HUES48 (cell line): ENCODE results near the gene CAMK2B.

Experiments used
- H3K27ac ChIP-seq: one replicate; pipeline ENCODE4 v1.7.0; 2013; ENCODE audit warnings: low read depth, low read length, inconsistent platforms
- H3K27me3 ChIP-seq: 2 replicates; pipeline ENCODE4 v1.6.1; 2013; ENCODE audit warnings: mild to moderate bottlenecking, low read length; ENCODE audit not compliant: control insufficient read depth, insufficient read depth
- H3K36me3 ChIP-seq: 2 replicates; pipeline ENCODE4 v1.6.1; 2013; ENCODE audit warnings: low read length; ENCODE audit not compliant: control insufficient read depth, insufficient read depth
- H3K4me1 ChIP-seq: 2 replicates; pipeline ENCODE4 v1.6.1; 2013; ENCODE audit warnings: mild to moderate bottlenecking, low read length; ENCODE audit not compliant: control insufficient read depth, insufficient read depth
- H3K4me3 ChIP-seq: 2 replicates; pipeline ENCODE4 v1.5.1; 2013; ENCODE audit warnings: mild to moderate bottlenecking, low read depth, low read length
- H3K9ac ChIP-seq: 2 replicates; pipeline ENCODE4 v1.6.1; 2013; ENCODE audit warnings: mild to moderate bottlenecking, low read depth, low read length, moderate library complexity
- H3K9me3 ChIP-seq: 2 replicates; pipeline ENCODE4 v1.6.1; 2013; ENCODE audit warnings: low read length; ENCODE audit not compliant: control insufficient read depth, insufficient read depth

Gene CAMK2B

GRCh38 chr7:44325201-44325671 is at the start of gene CAMK2B:
CAMK2B (minus strand) TSS chr7:44325594; CDS start chr7:44325421, 173 bp downstream.
- H3K27me3 ChIP-seq: peaks cover 56% of the 10 kb centered on the region
- H3K27ac ChIP-seq: no peak within 1 kb of the TSS
- H3K9ac ChIP-seq: no peak within 1 kb of the TSS
- H3K4me1 ChIP-seq: peaks cover 3% of the 10 kb centered on the region; the same call in 1 of the 2 replicates
- H3K4me3 ChIP-seq: peak within 1 kb of the TSS; percentile 54
- no peaks in the 10 kb centered on the region for H3K36me3 ChIP-seq
- no peaks in the 10 kb centered on the region for H3K9me3 ChIP-seq

- H3K9ac ChIP-seq: no peak overlapping the region
- no peak overlapping the region for H3K27ac ChIP-seq
- H3K4me3 ChIP-seq: no peak overlapping the region
- no peaks in the 10 kb centered on the region for H3K9me3 ChIP-seq
- no peaks in the 10 kb centered on the region for H3K36me3 ChIP-seq
- H3K4me1 ChIP-seq: no peaks in the 10 kb centered on the region
- H3K27me3 ChIP-seq: no peaks in the 10 kb centered on the region
These were observed 48.8 kb upstream of the CAMK2B start for GRCh38 chr7:44374007-44374763.

GRCh38 chr7:44373418-44373740 is 48.0 kb upstream of the CAMK2B start:
- Histone ChIP-seq H3K9ac (no peak overlapping the region), H3K36me3 (no peaks in the 10 kb centered on the region), H3K4me1 (no peaks in the 10 kb centered on the region), H3K27ac (no peak overlapping the region), H3K4me3 (no peak overlapping the region), H3K27me3 (no peaks in the 10 kb centered on the region), H3K9me3 (no peaks in the 10 kb centered on the region)

- Histone ChIP-seq H3K9me3 (no peaks in the 10 kb centered on the region), H3K36me3 (no peaks in the 10 kb centered on the region), H3K9ac (no peak overlapping the region), H3K4me1 (no peaks in the 10 kb centered on the region), H3K27me3 (no peaks in the 10 kb centered on the region), H3K4me3 (no peak overlapping the region), H3K27ac (no peak overlapping the region)
These were observed 47.4 kb upstream of the CAMK2B start for GRCh38 chr7:44372560-44373417.

- Histone ChIP-seq H3K4me1 (no peaks in the 10 kb centered on the region), H3K9me3 (no peaks in the 10 kb centered on the region), H3K27me3 (no peaks in the 10 kb centered on the region), H3K27ac (no peak overlapping the region), H3K4me3 (no peak overlapping the region), H3K9ac (no peak overlapping the region), H3K36me3 (no peaks in the 10 kb centered on the region)
These were observed 43.5 kb upstream of the CAMK2B start for GRCh38 chr7:44368885-44369284.

GRCh38 chr7:44368455-44368854 is 43.1 kb upstream of the CAMK2B start:
- Histone ChIP-seq H3K4me3 (no peak overlapping the region), H3K27me3 (no peaks in the 10 kb centered on the region), H3K9ac (no peak overlapping the region), H3K27ac (no peak overlapping the region), H3K4me1 (no peaks in the 10 kb centered on the region), H3K9me3 (no peaks in the 10 kb centered on the region), H3K36me3 (no peaks in the 10 kb centered on the region)

- no peaks in the 10 kb centered on the region for H3K4me1 ChIP-seq
- no peaks in the 10 kb centered on the region for H3K27me3 ChIP-seq
- H3K36me3 ChIP-seq: no peaks in the 10 kb centered on the region
- H3K9me3 ChIP-seq: no peaks in the 10 kb centered on the region
- no peak overlapping the region for H3K27ac ChIP-seq
- H3K4me3 ChIP-seq: no peak overlapping the region
- H3K9ac ChIP-seq: no peak overlapping the region
These were observed 42.2 kb upstream of the CAMK2B start for GRCh38 chr7:44367475-44368043.

GRCh38 chr7:44366986-44367385 is 41.6 kb upstream of the CAMK2B start:
- no peak overlapping the region for H3K9ac ChIP-seq
- H3K27ac ChIP-seq: no peak overlapping the region
- no peaks in the 10 kb centered on the region for H3K27me3 ChIP-seq
- no peaks in the 10 kb centered on the region for H3K4me1 ChIP-seq
- no peaks in the 10 kb centered on the region for H3K36me3 ChIP-seq
- H3K9me3 ChIP-seq: no peaks in the 10 kb centered on the region
- no peak overlapping the region for H3K4me3 ChIP-seq

- Histone ChIP-seq H3K27me3 (no peaks in the 10 kb centered on the region), H3K9me3 (no peaks in the 10 kb centered on the region), H3K4me1 (no peaks in the 10 kb centered on the region), H3K36me3 (no peaks in the 10 kb centered on the region), H3K4me3 (no peak overlapping the region), H3K27ac (no peak overlapping the region), H3K9ac (no peak overlapping the region)
These were observed 28.3 kb upstream of the CAMK2B start for GRCh38 chr7:44353668-44354067.

- H3K27me3 ChIP-seq: 0 out of 2 replicates have a peak, but pooled peaks cover 4% of the 10 kb centered on the region
- no peaks in the 10 kb centered on the region for H3K36me3 ChIP-seq
- H3K27ac ChIP-seq: no peak overlapping the region
- no peaks in the 10 kb centered on the region for H3K4me1 ChIP-seq
- H3K4me3 ChIP-seq: no peak overlapping the region
- no peak overlapping the region for H3K9ac ChIP-seq
- H3K9me3 ChIP-seq: no peaks in the 10 kb centered on the region
These were observed 23.7 kb upstream of the CAMK2B start for GRCh38 chr7:44348851-44349781.
